Measurements from ENCODE around the gene MIDN. TPM values are rescaled to one million over a fixed set of nuclear protein-coding genes. Genes with fewer than 3 reads are reported as not detected.

The MIDN gene
- total RNA-seq, 2 donors from 2014 or later: 35.8 to 42.9 TPM

GRCh38 chr19:1218751-1219567 lies 29.4 kb upstream of the MIDN start:
- Histone ChIP-seq H3K27ac (no peak overlapping the region), H3K9me3 (no peaks in the 10 kb centered on the region), H3K4me3 (no peak overlapping the region), H3K27me3 (replicated peaks; ENCODE audit: insufficient read depth) (no peaks in the 10 kb centered on the region), H3K4me1 (replicated peaks) (peaks cover 15% of the 10 kb centered on the region), H3K36me3 (no peaks in the 10 kb centered on the region)
- TF ChIP-seq POLR2A (IDR thresholded peaks at IDR 0.05): no peak
- WGBS: 88% methylated on average over 35 of the region's 37 CpGs
- no peak for DNase-seq (ENCODE audit: low spot score)
- intact Hi-C loops (cut with DNase I): no loop called here

- no peak overlapping the region for H3K4me3 ChIP-seq
- no peak overlapping the region for H3K27ac ChIP-seq
- no peaks in the 10 kb centered on the region for H3K27me3 ChIP-seq (replicated peaks; ENCODE audit: insufficient read depth)
- peaks cover 7% of the 10 kb centered on the region for H3K4me1 ChIP-seq (replicated peaks)
- no peaks in the 10 kb centered on the region for H3K36me3 ChIP-seq
- intact Hi-C loops (cut with DNase I): no loop called here
- no peaks in the 10 kb centered on the region for H3K9me3 ChIP-seq
- WGBS: 91% methylated on average over 7 of the region's 19 CpGs
- no peak for DNase-seq (ENCODE audit: low spot score)
- TF ChIP-seq CTCF (IDR thresholded peaks at IDR 0.05): no peak
- no peak for TF ChIP-seq POLR2A (IDR thresholded peaks at IDR 0.05)
- TF ChIP-seq POLR2AphosphoS5 (IDR thresholded peaks at IDR 0.05): no peak
These were observed 28.5 kb upstream of the MIDN start for GRCh38 chr19:1219786-1220476.

DNA sequence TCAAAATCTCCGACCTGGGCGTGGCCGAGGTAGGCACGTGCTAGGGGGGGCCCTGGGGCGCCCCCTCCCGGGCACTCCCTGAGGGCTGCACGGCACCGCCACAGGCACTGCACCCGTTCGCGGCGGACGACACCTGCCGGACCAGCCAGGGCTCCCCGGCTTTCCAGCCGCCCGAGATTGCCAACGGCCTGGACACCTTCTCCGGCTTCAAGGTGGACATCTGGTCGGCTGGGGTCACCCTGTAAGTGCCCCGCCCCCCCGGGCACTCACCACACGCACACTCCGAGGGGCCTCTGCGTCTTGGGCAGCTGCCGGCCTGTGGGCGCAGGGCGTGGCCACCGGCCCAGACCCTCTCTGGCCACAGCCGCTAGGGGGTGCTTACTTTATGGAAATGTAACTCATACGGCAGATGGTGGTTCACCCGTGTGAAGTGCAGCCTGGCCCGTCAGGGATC lies 27.9 kb upstream of the MIDN start:
- no peaks in the 10 kb centered on the region for H3K9me3 ChIP-seq
- 85% methylated on average over 29 of the region's 33 CpGs for whole genome bisulfite sequencing
- H3K4me1 ChIP-seq (replicated peaks): peaks cover under 1% of the 10 kb centered on the region
- no peaks in the 10 kb centered on the region for H3K27me3 ChIP-seq (replicated peaks; ENCODE audit: insufficient read depth)
- TF ChIP-seq POLR2AphosphoS5 (IDR thresholded peaks at IDR 0.05) (no peak), POLR2A (IDR thresholded peaks at IDR 0.05) (no peak), CTCF (IDR thresholded peaks at IDR 0.05) (no peak)
- no peak overlapping the region for H3K27ac ChIP-seq
- intact Hi-C loops (cut with DNase I): no loop called here
- DNase-seq (ENCODE audit: low spot score): no peak
- H3K36me3 ChIP-seq: no peaks in the 10 kb centered on the region
- no peak overlapping the region for H3K4me3 ChIP-seq

GRCh38 chr19:1220976-1221903 lies 27.1 kb upstream of the MIDN start:
- no peaks in the 10 kb centered on the region for H3K27me3 ChIP-seq (replicated peaks; ENCODE audit: insufficient read depth)
- WGBS: 73% methylated on average over 33 of the region's 38 CpGs
- TF ChIP-seq POLR2AphosphoS5 (IDR thresholded peaks at IDR 0.05) (no peak), POLR2A (IDR thresholded peaks at IDR 0.05) (no peak), CTCF (IDR thresholded peaks at IDR 0.05) (peak; percentile 10 to 64 (median 42))
- DNase-seq (ENCODE audit: low spot score): no peak
- no peak overlapping the region for H3K4me3 ChIP-seq
- no peak overlapping the region for H3K27ac ChIP-seq
- intact Hi-C loops (cut with DNase I): no loop called here
- peaks cover 0 to 1% of the 10 kb centered on the region in 2 donors for H3K36me3 ChIP-seq
- no peaks in the 10 kb centered on the region for H3K4me1 ChIP-seq (replicated peaks)
- no peaks in the 10 kb centered on the region for H3K9me3 ChIP-seq

DNA sequence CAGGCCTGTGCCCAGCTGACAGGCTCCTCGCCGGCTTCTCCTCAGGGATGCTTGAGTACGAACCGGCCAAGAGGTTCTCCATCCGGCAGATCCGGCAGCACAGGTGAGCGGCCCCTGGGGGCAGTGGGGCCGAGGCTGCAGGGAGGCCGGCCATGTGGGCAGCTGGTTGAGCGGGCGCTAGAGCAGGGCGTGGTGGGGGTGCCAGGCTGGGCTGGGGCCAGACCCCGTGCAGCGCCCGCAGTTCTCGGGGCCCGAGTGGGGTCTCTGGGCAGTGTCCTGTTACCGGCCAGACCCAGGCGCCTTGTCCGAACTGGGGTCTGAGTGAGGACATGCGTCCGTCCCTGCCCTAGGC lies 26.5 kb upstream of the MIDN start:
- no peaks in the 10 kb centered on the region for H3K27me3 ChIP-seq (replicated peaks; ENCODE audit: insufficient read depth)
- H3K4me1 ChIP-seq (replicated peaks): no peaks in the 10 kb centered on the region
- 88% methylated on average over 10 of the region's 22 CpGs for WGBS
- no peak for TF ChIP-seq CTCF (IDR thresholded peaks at IDR 0.05)
- no peak for TF ChIP-seq POLR2AphosphoS5 (IDR thresholded peaks at IDR 0.05)
- TF ChIP-seq POLR2A (IDR thresholded peaks at IDR 0.05): no peak
- no peaks in the 10 kb centered on the region for H3K9me3 ChIP-seq
- intact Hi-C loops (cut with DNase I): no loop called here
- H3K36me3 ChIP-seq: peaks cover 0 to 8% of the 10 kb centered on the region in 2 donors
- DNase-seq (ENCODE audit: low spot score): no peak
- no peak overlapping the region for H3K27ac ChIP-seq
- H3K4me3 ChIP-seq: no peak overlapping the region
